SKM-1 (cell line): ENCODE measurements around the gene SLC8A1.
"Not testable (repeated sequence)": the region's sequence is repeated elsewhere in the genome, so short reads cannot be mapped to it uniquely, and the experiment has no call there.

Experiments
- DNase-seq: peaks from one replicate; lab custom pipeline; 2025; ENCODE audit not compliant: unreplicated experiment; lab: John Stamatoyannopoulos, UW

Gene SLC8A1

GRCh38 chr2:40093021-40093675 lies 358.7 kb downstream of the SLC8A1 start:
- no peak for DNase-seq

GRCh38 chr2:40090044-40090443 lies 361.8 kb downstream of the SLC8A1 start:
- no peak for DNase-seq

- no peak for DNase-seq
Observed at GRCh38 chr2:40087927-40088326, 364.0 kb downstream of the SLC8A1 start.

GRCh38 chr2:40087434-40087833 lies 364.5 kb downstream of the SLC8A1 start:
- DNase-seq: no peak

GRCh38 chr2:40085786-40086185 lies 366.1 kb downstream of the SLC8A1 start:
- DNase-seq: no peak

GRCh38 chr2:40073336-40073735 lies 378.6 kb downstream of the SLC8A1 start:
- DNase-seq: not testable (repeated sequence)

GRCh38 chr2:40072442-40073232 lies 379.3 kb downstream of the SLC8A1 start:
- no peak for DNase-seq

- DNase-seq: no peak
Observed at GRCh38 chr2:40062381-40062780, 389.5 kb downstream of the SLC8A1 start.

- no peak for DNase-seq
Observed at GRCh38 chr2:40049781-40050180, 402.1 kb downstream of the SLC8A1 start.

GRCh38 chr2:40048506-40048905 lies 403.4 kb downstream of the SLC8A1 start:
- DNase-seq: no peak

- DNase-seq: no peak
Observed at GRCh38 chr2:40047406-40047805, 404.5 kb downstream of the SLC8A1 start.
